KG1 (cell line): ENCODE results near the gene C5orf22.

Experiments used
- DNase-seq: peaks from one replicate; lab custom pipeline; 2025; lab: John Stamatoyannopoulos, UW

The C5orf22 gene

GRCh38 chr5:31604240-31604639, 72.1 kb downstream of the C5orf22 start:
- DNase-seq: no peak

GRCh38 chr5:31604644-31605043, 72.5 kb downstream of the C5orf22 start:
- DNase-seq: no peak
